MM.1S (cell line): ENCODE measurements around the gene ATP8B1.

ENCODE experiments used
- EZH2 ChIP-seq: fragments of 300-600 bp; sonication (generic); optimal IDR thresholded peaks from 2 replicates; pipeline ENCODE3; 2017; ENCODE audit warnings: low read depth, mild to moderate bottlenecking, antibody characterized with exemption, low read length, mixed read lengths
- TF ChIP-seq, protein P1 (sequence below): fragments of 300-600 bp; sonication (generic); IDR thresholded peaks from 2 replicates; pipeline ENCODE4 v1.5.1; 2016; ENCODE audit warnings: antibody characterized with exemption, low read length, mixed read lengths

GRCh38 chr18:57827646-57828045 lies 24.5 kb upstream of the ATP8B1 start:
- TF ChIP-seq, protein P1, sequence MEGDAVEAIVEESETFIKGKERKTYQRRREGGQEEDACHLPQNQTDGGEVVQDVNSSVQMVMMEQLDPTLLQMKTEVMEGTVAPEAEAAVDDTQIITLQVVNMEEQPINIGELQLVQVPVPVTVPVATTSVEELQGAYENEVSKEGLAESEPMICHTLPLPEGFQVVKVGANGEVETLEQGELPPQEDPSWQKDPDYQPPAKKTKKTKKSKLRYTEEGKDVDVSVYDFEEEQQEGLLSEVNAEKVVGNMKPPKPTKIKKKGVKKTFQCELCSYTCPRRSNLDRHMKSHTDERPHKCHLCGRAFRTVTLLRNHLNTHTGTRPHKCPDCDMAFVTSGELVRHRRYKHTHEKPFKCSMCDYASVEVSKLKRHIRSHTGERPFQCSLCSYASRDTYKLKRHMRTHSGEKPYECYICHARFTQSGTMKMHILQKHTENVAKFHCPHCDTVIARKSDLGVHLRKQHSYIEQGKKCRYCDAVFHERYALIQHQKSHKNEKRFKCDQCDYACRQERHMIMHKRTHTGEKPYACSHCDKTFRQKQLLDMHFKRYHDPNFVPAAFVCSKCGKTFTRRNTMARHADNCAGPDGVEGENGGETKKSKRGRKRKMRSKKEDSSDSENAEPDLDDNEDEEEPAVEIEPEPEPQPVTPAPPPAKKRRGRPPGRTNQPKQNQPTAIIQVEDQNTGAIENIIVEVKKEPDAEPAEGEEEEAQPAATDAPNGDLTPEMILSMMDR, result no peak
- no peak for TF ChIP-seq EZH2
